OCI-LY3 (cell line): ENCODE data around the gene CACNA1F.

ENCODE experiments used
- CTCF ChIP-seq: fragments of 200-600, 300-600 bp; sonication (generic); IDR thresholded peaks from 2 replicates; pipeline ENCODE4 v1.5.1; 2014; ENCODE audit warnings: antibody characterized with exemption, low read length, low read depth
- EZH2phosphoT487 ChIP-seq: fragments of 200-600 bp; shearing (Covaris generic); IDR thresholded peaks from 2 replicates; pipeline ENCODE4 v1.6.1; 2018; ENCODE audit warnings: antibody characterized with exemption, mixed run types, low read depth

- TF ChIP-seq CTCF (no peak), EZH2phosphoT487 (no peak)
Observed at GRCh38 chrX:49250578-49250977, 17.4 kb upstream of the CACNA1F start.
